ENCODE data around the gene CRYBA2.

The CRYBA2 gene

DNA sequence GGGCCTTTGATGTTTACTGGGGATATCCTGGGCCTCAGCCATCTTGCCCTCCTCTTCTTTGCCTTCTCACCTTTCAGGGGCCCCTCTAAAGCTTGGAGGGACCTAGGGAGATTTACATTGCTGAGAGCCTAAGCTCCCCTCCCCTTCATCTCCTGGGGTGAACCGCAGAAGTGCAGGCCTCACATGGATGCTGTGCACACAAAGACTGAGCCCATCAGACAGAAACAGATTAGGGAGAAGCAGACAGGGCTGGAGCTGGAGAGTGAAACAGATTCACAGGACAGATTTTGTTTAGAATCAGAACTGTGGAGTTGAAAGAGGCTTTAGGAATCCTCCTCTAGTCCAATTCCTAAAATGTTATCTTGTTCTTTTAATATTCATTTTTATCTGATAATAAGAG lies 37.2 kb downstream of the CRYBA2 start:
- DNase-seq (no peak), ATAC-seq (no peak)

DNA sequence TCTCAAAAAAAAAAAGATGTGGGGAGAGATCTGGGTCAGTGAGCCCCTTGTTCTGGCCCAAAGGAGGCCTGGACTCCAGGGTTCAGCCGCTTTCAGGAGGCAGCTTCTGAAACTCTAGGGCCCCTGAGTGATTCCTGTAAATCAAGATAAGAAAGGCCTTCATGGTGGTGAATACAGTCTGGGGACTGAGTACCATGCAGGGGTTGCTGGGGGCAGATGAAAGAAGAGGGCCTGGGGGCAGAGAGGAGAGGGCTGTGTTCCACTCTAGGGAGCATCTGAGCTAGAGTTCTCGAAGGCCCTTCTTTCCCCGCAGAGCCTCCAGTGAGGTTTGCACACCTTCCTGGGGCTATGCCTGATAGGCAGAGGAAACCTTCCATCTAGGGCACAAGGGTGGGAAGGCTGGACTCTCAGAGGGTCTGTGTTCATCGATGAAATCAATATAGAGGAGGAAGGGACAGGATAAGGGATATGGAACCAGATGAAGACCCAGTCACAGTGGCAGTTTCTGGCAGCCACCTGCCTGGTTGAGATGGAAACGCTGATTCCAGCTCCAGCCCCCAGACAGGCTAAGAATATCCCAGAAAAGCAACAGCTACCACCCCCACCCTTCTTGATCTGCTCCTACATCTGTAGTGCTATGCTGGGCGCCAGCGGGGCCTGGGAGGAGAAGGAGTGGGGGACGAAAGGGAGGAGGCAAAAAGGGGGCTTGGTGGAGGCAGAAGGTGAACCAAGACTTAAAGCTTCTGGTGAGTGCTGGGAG lies 38.5 kb downstream of the CRYBA2 start:
- no peak for ATAC-seq
- no peak for DNase-seq

DNA sequence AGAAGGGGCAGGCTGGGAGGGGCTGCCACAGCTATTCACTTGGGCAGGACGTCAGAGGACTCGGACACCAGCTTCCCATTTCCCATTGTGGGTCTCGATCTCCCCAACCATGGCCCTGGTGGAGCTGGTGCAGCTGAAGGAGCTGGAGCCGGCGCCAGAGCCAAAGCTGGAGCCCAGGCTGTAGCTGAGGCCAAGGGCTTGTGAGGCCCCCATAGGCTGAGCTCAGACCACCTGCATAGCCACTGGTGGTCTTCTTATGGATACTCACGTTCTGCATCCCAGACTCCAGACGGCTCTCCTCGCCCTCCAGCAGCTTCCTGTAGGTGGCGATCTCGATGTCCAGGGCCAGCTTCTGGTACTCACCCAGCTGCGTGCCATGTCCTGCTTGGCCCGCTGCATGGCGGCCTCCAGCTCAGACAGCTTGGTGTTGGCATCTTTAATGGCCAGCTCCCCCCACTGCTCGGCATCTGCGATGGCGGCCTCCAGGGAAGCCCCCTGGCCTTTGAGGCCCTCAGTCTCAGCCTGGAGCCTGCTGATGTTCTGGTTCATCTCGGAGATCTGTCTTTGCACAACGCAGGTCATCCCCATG lies 39.8 kb downstream of the CRYBA2 start:
- no peak for ATAC-seq
- DNase-seq, result no peak

DNA sequence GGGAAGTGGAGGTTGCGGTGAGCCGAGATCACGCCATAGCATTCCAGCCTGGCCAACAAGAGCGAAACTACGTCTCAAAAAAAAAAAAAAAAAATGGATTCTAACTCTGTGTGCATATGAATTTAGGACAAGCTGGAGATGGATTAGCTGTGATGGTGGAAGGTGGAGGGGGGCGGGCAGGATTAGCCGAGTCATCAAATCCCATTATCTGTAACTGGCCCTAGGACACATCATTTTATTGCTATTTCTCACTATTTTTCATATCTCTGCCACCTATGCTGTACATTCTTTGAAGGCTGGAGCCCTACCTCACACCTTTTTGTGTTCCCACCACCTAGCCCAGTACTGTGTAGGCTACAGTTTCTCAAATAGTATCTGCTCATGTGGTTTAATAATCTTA lies 41.1 kb downstream of the CRYBA2 start:
- no peak for ATAC-seq

DNA sequence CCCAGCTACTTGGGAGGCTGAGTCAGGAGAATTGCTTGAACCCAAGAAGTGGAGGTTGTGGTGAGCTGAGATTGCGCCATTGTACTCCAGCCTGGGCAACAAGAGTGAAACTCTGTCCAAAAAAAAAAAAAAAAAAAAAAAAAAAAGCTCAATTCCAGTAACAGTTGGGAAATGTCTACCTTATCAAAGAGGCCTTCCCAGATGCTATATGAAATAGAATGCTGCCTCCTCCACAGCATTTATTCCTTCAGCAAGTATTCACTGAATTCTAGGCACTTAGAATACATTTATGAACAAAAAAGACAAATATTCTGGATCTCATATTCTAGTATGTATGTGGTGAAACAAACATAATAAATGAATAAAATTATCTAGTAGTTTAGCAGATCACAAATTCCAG lies 46.6 kb downstream of the CRYBA2 start:
- no peak for ATAC-seq
- DNase-seq, result no peak

More for the DNA sequence above, 41.1 kb downstream of the CRYBA2 start:
- no peak for DNase-seq

DNA sequence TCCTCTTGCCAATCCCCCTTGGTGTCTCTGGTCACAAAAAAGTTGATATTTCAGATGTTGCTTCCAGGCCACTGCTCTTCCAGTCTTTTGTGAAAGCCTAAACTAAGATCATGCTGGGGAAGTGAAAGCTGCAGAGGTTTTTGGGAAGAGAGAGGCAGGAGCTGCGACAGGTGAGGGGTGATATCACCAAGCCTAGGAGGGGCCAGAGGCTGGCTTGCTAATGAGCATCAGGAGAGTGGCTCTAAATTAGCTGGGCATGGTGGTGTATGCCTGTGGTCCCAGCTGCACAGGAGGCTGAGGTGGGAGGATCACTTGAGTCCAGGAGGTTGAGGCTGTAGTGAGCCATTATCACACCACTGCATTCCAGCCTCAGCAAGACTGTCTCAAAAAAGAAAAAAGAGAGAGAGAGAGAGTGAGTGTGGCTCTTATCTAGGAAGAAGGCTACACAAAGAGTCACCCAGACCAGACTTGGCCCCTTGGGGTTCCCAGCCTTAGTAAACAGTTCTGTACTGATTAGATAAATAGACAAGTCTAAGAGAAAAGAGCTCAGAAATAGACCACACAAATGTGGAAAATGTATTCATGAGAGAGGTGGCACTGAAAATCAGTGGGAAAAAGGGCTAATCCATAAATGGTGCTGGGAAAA lies 48.3 kb downstream of the CRYBA2 start:
- DNase-seq, result no peak

More for the DNA sequence above, 48.3 kb downstream of the CRYBA2 start:
- no peak for ATAC-seq
